Stomach (tissue), 4 donors: ENCODE results near the gene SGK1.

Source experiments
- POLR2A ChIP-seq, 4 donors: fragments of 450-650 bp; IDR thresholded peaks; one replicate each; pipeline ENCODE4 v1.6.1; 2016; ENCODE audit warnings: antibody characterized with exemption in 4 of 4, control low read depth in 2 of 4, mild to moderate bottlenecking in 1 of 4, moderate library complexity in 1 of 4
- TF ChIP-seq, protein P1 (sequence below), 7 experiments: fragments of 450-650 bp in 4 of 7; fragments of 200-600 bp in 3 of 7; sonication (generic) in 3 of 7; IDR thresholded peaks; one replicate each; pipeline ENCODE4 v1.5.1; 2016 to 2019; ENCODE audit warnings: antibody characterized with exemption in 7 of 7, control low read depth in 2 of 7, mild to moderate bottlenecking in 1 of 7

DNA sequence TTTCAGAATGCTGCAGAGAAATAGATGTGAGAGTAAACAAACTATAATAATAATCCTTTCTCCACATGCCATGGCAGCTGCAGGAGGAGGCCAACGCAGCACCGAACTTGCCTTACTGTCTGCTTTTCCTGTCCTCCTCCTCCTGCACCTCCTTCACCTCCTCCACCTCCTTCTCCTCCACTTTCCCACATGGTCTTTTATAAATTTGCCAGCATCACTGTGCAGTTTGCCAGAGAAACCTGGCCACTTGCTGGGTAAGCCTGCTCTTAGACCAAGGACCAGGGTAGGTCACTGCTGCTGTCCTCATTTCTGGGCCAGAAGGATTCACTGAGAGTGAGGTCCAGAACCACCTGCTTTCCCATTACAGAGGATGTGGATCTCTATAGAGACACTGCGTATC is 8.7 kb downstream of the SGK1 start:
- TF ChIP-seq, protein P1, sequence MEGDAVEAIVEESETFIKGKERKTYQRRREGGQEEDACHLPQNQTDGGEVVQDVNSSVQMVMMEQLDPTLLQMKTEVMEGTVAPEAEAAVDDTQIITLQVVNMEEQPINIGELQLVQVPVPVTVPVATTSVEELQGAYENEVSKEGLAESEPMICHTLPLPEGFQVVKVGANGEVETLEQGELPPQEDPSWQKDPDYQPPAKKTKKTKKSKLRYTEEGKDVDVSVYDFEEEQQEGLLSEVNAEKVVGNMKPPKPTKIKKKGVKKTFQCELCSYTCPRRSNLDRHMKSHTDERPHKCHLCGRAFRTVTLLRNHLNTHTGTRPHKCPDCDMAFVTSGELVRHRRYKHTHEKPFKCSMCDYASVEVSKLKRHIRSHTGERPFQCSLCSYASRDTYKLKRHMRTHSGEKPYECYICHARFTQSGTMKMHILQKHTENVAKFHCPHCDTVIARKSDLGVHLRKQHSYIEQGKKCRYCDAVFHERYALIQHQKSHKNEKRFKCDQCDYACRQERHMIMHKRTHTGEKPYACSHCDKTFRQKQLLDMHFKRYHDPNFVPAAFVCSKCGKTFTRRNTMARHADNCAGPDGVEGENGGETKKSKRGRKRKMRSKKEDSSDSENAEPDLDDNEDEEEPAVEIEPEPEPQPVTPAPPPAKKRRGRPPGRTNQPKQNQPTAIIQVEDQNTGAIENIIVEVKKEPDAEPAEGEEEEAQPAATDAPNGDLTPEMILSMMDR (IDR thresholded peaks at IDR 0.05) = no peak
- no peak for TF ChIP-seq POLR2A (IDR thresholded peaks at IDR 0.05)
